IMR-90 (cell line): Measurements from ENCODE around the gene LIPM. TPM values are rescaled to one million over a fixed set of nuclear protein-coding genes. Genes with fewer than 3 reads are reported as not detected.

ENCODE experiments used
- ATAC-seq: fragments of 200-7000 bp; cut with Tn5 transposase; 2 replicates; pipeline ENCODE4 v1.9.1; 2020; ENCODE audit warnings: low read depth, mild to moderate bottlenecking, moderate library complexity
- BruUV-seq: library from RNA; stranded (reverse); fragments of 400-500 nt; replicated peaks from 2 replicates; lab custom pipeline; 2021; lab: Mats Ljungman, UMichigan
- CTCF ChIA-PET: fragments of 300-600 bp; formaldehyde crosslinking; extraction: SDS; loops from one replicate; lab custom pipeline; 2021; ENCODE audit warnings: antibody characterized with exemption; lab: Yijun Ruan, JAX
- POLR2A ChIA-PET: fragments of 300-600 bp; sonication (Branson Sonifier 250); formaldehyde crosslinking; loops from one replicate; lab custom pipeline; 2022; ENCODE audit warnings: antibody characterized with exemption; ENCODE audit not compliant: unreplicated experiment; lab: Charles Lee
- DNase-seq: peaks from one replicate; pipeline ENCODE4 v3.0.0; 2013
- H2AFZ ChIP-seq: replicated peaks from 2 replicates; pipeline ENCODE3; 2013; ENCODE audit warnings: low read length, mild to moderate bottlenecking; ENCODE audit not compliant: poor library complexity
- H2AK5ac ChIP-seq: 2 replicates; pipeline ENCODE4 v1.6.1; 2013; ENCODE audit warnings: low read depth, low read length, inconsistent platforms
- H2AK9ac ChIP-seq: replicated peaks from 2 replicates; pipeline ENCODE3; 2013; ENCODE audit warnings: mild to moderate bottlenecking, low read depth, low read length, moderate library complexity; ENCODE audit not compliant: poor library complexity
- H2BK120ac ChIP-seq: 2 replicates; pipeline ENCODE4 v1.6.1; 2013; ENCODE audit warnings: low read depth, low read length, inconsistent platforms
- H2BK15ac ChIP-seq: 3 replicates; pipeline ENCODE4 v1.6.1; 2013; ENCODE audit warnings: low read depth, low read length, inconsistent platforms
- H2BK20ac ChIP-seq: 2 replicates; pipeline ENCODE4 v1.6.1; 2013; ENCODE audit warnings: low read depth, mild to moderate bottlenecking, inconsistent platforms, low read length, moderate library complexity
- H2BK5ac ChIP-seq: 2 replicates; pipeline ENCODE4 v1.6.1; 2013; ENCODE audit warnings: mild to moderate bottlenecking, low read depth, low read length, inconsistent platforms; ENCODE audit not compliant: poor library complexity, severe bottlenecking
- H3K14ac ChIP-seq: replicated peaks from 2 replicates; pipeline ENCODE4 v1.6.1; 2013; ENCODE audit warnings: low read depth, low read length, inconsistent platforms
- H3K18ac ChIP-seq: 2 replicates; pipeline ENCODE4 v1.6.1; 2013; ENCODE audit warnings: low read depth, low read length, control low read depth
- H3K23ac ChIP-seq: 2 replicates; pipeline ENCODE4 v1.6.1; 2013; ENCODE audit warnings: low read depth, low read length, inconsistent platforms
- H3K27ac ChIP-seq: 2 replicates; pipeline ENCODE4 v1.5.1; 2013; ENCODE audit warnings: mild to moderate bottlenecking, control low read depth, low read length; ENCODE audit not compliant: insufficient read depth
- H3K27me3 ChIP-seq: 2 replicates; pipeline ENCODE4 v1.6.1; 2013; ENCODE audit warnings: low read length; ENCODE audit not compliant: control insufficient read depth, insufficient read depth
- H3K36me3 ChIP-seq: 2 replicates; pipeline ENCODE4 v1.6.1; 2013; ENCODE audit warnings: low read length, mixed read lengths; ENCODE audit not compliant: control insufficient read depth, insufficient read depth
- H3K4ac ChIP-seq: 2 replicates; pipeline ENCODE4 v1.6.1; 2013; ENCODE audit warnings: low read depth, low read length, inconsistent platforms
- H3K4me1 ChIP-seq: 2 replicates; pipeline ENCODE4 v1.6.1; 2013; ENCODE audit warnings: low read length, mixed read lengths; ENCODE audit not compliant: control insufficient read depth, insufficient read depth
- H3K4me2 ChIP-seq: 2 replicates; pipeline ENCODE4 v1.6.1; 2013; ENCODE audit warnings: low read depth, mild to moderate bottlenecking, control low read depth, low read length, moderate library complexity
- H3K4me3 ChIP-seq: 2 replicates; pipeline ENCODE4 v1.5.1; 2013; ENCODE audit warnings: low read depth, mild to moderate bottlenecking, control low read depth, low read length, moderate library complexity; ENCODE audit not compliant: insufficient read depth
- H3K56ac ChIP-seq: 2 replicates; pipeline ENCODE4 v1.6.1; 2013; ENCODE audit warnings: low read length, inconsistent platforms; ENCODE audit not compliant: insufficient read depth; ENCODE audit errors: extremely low read depth
- H3K79me1 ChIP-seq, 2 experiments: 2 replicates each; pipeline ENCODE4 v1.6.1; 2013; ENCODE audit warnings: low read length in 2 of 2, inconsistent platforms in 1 of 2, low read depth in 1 of 2
- H3K9ac ChIP-seq: 2 replicates; pipeline ENCODE4 v1.6.1; 2013; ENCODE audit warnings: low read depth, low read length, control low read depth
- H3K9me1 ChIP-seq: 2 replicates; pipeline ENCODE4 v1.6.1; 2013; ENCODE audit warnings: low read length, inconsistent platforms; ENCODE audit not compliant: insufficient read depth
- H3K9me3 ChIP-seq: 2 replicates; pipeline ENCODE4 v1.6.1; 2013; ENCODE audit warnings: low read length; ENCODE audit not compliant: control insufficient read depth, insufficient read depth
- H4K20me1 ChIP-seq: 2 replicates; pipeline ENCODE4 v1.6.1; 2013; ENCODE audit warnings: low read length, inconsistent platforms; ENCODE audit not compliant: insufficient read depth
- H4K5ac ChIP-seq: 2 replicates; pipeline ENCODE4 v1.6.1; 2013; ENCODE audit warnings: mild to moderate bottlenecking, low read depth, low read length, control low read depth
- H4K8ac ChIP-seq, 2 experiments: 2 replicates each; pipeline ENCODE4 v1.6.1; 2013; ENCODE audit warnings: low read depth in 2 of 2, low read length in 2 of 2, control low read depth in 1 of 2, inconsistent platforms in 1 of 2
- H4K91ac ChIP-seq: 2 replicates; pipeline ENCODE4 v1.6.1; 2013; ENCODE audit warnings: low read depth, low read length, inconsistent platforms; ENCODE audit not compliant: insufficient read depth
- MAZ ChIP-seq: IDR thresholded peaks from 2 replicates; pipeline ENCODE4 v1.6.1; 2012; ENCODE audit warnings: low read depth, mild to moderate bottlenecking, low read length, improper control_type of control experiment, moderate library complexity, borderline replicate concordance
- MXI1 ChIP-seq: IDR thresholded peaks from 2 replicates; pipeline ENCODE4 v1.6.1; 2012; ENCODE audit warnings: low read depth, mild to moderate bottlenecking, low read length, moderate library complexity, borderline replicate concordance
- NFE2L2 ChIP-seq: fragments of 150-350 bp; IDR thresholded peaks from 2 replicates; pipeline ENCODE4 v1.6.1; 2016; ENCODE audit warnings: low read depth, mild to moderate bottlenecking, low read length
- POLR2A ChIP-seq: IDR thresholded peaks from 2 replicates; pipeline ENCODE4 v1.6.1; 2012; ENCODE audit warnings: mild to moderate bottlenecking, low read depth, low read length
- RAD21 ChIP-seq: IDR thresholded peaks from 2 replicates; pipeline ENCODE4 v1.6.1; 2012; ENCODE audit warnings: low read length, improper control_type of control experiment
- RCOR1 ChIP-seq: IDR thresholded peaks from 2 replicates; pipeline ENCODE4 v1.6.1; 2012; ENCODE audit warnings: mild to moderate bottlenecking, low read length, improper control_type of control experiment; ENCODE audit not compliant: insufficient replicate concordance
- RFX5 ChIP-seq: IDR thresholded peaks from 2 replicates; pipeline ENCODE4 v1.8.0; 2012; ENCODE audit warnings: low read depth, mild to moderate bottlenecking, low read length, moderate library complexity
- USF2 ChIP-seq: fragments of 150-350 bp; IDR thresholded peaks from 2 replicates; pipeline ENCODE4 v1.6.1; 2017; ENCODE audit warnings: mild to moderate bottlenecking, antibody characterized with exemption, low read length, low read depth
- WGBS, 2 experiments: methylation state at CpG; one replicate each; pipeline versions ENCODE4 v1.1.5 to v1.1.7; 2013; ENCODE audit warnings: missing lambda C conversion rate in 2 of 2; ENCODE audit not compliant: insufficient read length in 1 of 2; ENCODE audit errors: extremely low coverage in 2 of 2; 5-methylcytosine and 5-hydroxymethylcytosine counted together
- dilution Hi-C: fragments of 300-500 bp; cut with HindIII; formaldehyde crosslinking; loops from one replicate; pipeline ENCODE4 v1.14.3; 2018; ENCODE audit warnings: low sequenced_read_pairs; ENCODE audit not compliant: unreplicated experiment
- in situ Hi-C: fragments of 300-500 bp; cut with MboI; formaldehyde crosslinking; loops from 3 replicates; pipeline ENCODE4 v1.14.3; 2019; ENCODE audit warnings: low sequenced_read_pairs, inconsistent platforms, mixed read lengths
- intact Hi-C: fragments of 100-400 bp; cut with micrococcal nuclease; formaldehyde crosslinking; loops from 2 replicates; pipeline ENCODE4 v1.10.0; 2022
- polyA plus RNA-seq, 3 experiments: library from polyadenylated mRNA; depleted of rRNA; stranded (reverse); fragments of >200 nt; gene quantifications; 2 replicates each; pipeline ENCODE4 v1.2.3, GENCODE V29; 2012; ENCODE audit warnings: low replicate concordance in 1 of 3
- total RNA-seq: library from RNA; depleted of rRNA; stranded (reverse); fragments of >200 nt; gene quantifications from 2 replicates; pipeline ENCODE4 v1.2.3, GENCODE V29; 2012

LIPM gene
- total and polyA plus RNA-seq, 2 of the 4 experiments (the other 2 are of a cell fraction): not detected

DNA sequence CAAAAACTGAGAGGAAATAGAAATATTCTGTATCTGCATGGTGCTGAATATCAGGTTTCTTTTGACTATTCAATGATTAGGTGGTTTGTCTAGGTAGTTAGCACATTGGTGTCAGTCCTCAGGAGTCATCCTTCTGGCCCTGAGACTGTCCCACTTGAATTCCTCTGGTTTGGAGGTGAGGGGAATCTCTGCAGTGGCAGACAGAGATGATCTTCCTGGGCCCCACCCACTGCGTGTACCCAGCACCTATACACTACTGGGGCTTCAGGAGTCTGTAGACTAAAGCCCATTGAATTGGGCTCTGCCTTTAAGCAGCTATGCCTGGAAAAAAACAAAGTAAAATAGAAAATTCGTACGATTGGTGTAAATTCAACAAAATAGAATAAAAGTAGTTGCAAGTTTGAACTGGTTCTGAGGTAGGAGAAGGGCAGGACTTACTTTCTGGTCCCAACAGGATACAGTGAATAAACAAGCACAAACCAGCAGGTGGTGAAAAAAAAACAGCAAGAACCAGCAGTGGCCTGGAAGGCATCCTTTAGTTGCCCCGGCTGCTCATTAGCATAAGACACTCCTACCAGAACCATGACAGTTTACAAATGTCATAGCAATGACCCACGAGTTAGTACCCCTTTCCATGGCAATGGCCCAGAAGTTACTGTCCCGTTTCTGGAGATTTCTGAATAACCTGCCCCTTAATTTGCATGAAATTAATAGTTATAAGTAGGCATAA, 1.7 kb downstream of the LIPM start:
- Histone ChIP-seq H2BK20ac (no peak overlapping the region), H2AK5ac (no peak overlapping the region), H3K9me1 (no peaks in the 10 kb centered on the region), H3K27ac (no peak overlapping the region), H3K56ac (no peak overlapping the region), H3K9me3 (no peaks in the 10 kb centered on the region), H2BK5ac (no peak overlapping the region), H3K23ac (no peak overlapping the region), H2BK120ac (no peak overlapping the region), H2AFZ (no peak overlapping the region), H3K79me1 (no peaks in the 10 kb centered on the region), H3K4me1 (0 out of 2 replicates have a peak, but pooled peaks cover 2% of the 10 kb centered on the region), H3K36me3 (no peaks in the 10 kb centered on the region), H4K8ac (no peak overlapping the region), H4K5ac (no peak overlapping the region), H2AK9ac (no peak overlapping the region), H2BK15ac (no peak overlapping the region; the same call in 2 of the 3 replicates), H3K18ac (no peak overlapping the region), H3K4me2 (no peak overlapping the region), H4K20me1 (no peaks in the 10 kb centered on the region), H3K14ac (no peak overlapping the region), H4K91ac (no peak overlapping the region), H3K27me3 (peaks cover 5% of the 10 kb centered on the region), H3K4me3 (no peak overlapping the region), H3K4ac (no peak overlapping the region), H3K9ac (no peak overlapping the region)
- POLR2A ChIA-PET: no interaction called here
- no TSS peak for BruUV-seq
- intact Hi-C loops: no loop called here
- ATAC-seq (no peak), DNase-seq (no peak)
- dilution Hi-C loops: no loop called here
- no peak for TF ChIP-seq POLR2A
- TF ChIP-seq RFX5: no peak
- no peak for TF ChIP-seq NFE2L2
- TF ChIP-seq RCOR1: no peak
- no peak for TF ChIP-seq RAD21
- TF ChIP-seq MXI1: no peak
- TF ChIP-seq MAZ: no peak
- no peak for TF ChIP-seq USF2
- CTCF ChIA-PET: no interaction called here
- no CpG with 5 or more reads among the region's 6 CpGs for WGBS, 2 experiments
- in situ Hi-C loops: no loop called here
